Neuron (in vitro differentiated cells): ENCODE data around the gene OSBP2.
"Not testable (repeated sequence)": the region's sequence is repeated elsewhere in the genome, so short reads cannot be mapped to it uniquely, and the experiment has no call there.

Source experiments
- H2AFZ ChIP-seq: one replicate; pipeline ENCODE4 v1.6.1; 2013; ENCODE audit warnings: low read depth, mild to moderate bottlenecking, inconsistent platforms, low read length, moderate library complexity
- H3K27me3 ChIP-seq: one replicate; pipeline ENCODE4 v1.6.1; 2013; ENCODE audit warnings: low read length; ENCODE audit not compliant: insufficient read depth
- H3K36me3 ChIP-seq: one replicate; pipeline ENCODE4 v1.6.1; 2013; ENCODE audit warnings: low read length; ENCODE audit not compliant: insufficient read depth
- H3K4me1 ChIP-seq: one replicate; pipeline ENCODE4 v1.6.1; 2013; ENCODE audit warnings: low read length; ENCODE audit not compliant: insufficient read depth
- H3K4me3 ChIP-seq: 2 replicates; pipeline ENCODE4 v1.5.1; 2013; ENCODE audit warnings: mild to moderate bottlenecking, low read length, moderate library complexity
- H3K9me3 ChIP-seq: one replicate; pipeline ENCODE4 v1.6.1; 2013; ENCODE audit warnings: low read length

The OSBP2 gene

GRCh38 chr22:30667107-30667493 lies 27.6 kb upstream of the OSBP2 start:
- Histone ChIP-seq H3K36me3 (no peaks in the 10 kb centered on the region), H2AFZ (peak overlapping the region; percentile 86), H3K4me1 (peaks cover 13% of the 10 kb centered on the region), H3K9me3 (no peaks in the 10 kb centered on the region), H3K4me3 (peak overlapping the region; percentile 72), H3K27me3 (peaks cover 4% of the 10 kb centered on the region)

- Histone ChIP-seq H3K4me1 (peaks cover 13% of the 10 kb centered on the region), H2AFZ (peak within 1 kb of the TSS; percentile 86)
Observed at GRCh38 chr22:30667494-30668385, 26.9 kb upstream of the OSBP2 start, which contains the start of gene DUSP18. DUSP18 (minus strand) TSS chr22:30667875; CDS start chr22:30664003, 3,872 bp downstream.

GRCh38 chr22:30668386-30668710 lies 26.3 kb upstream of the OSBP2 start:
- peaks cover 13% of the 10 kb centered on the region for H3K4me1 ChIP-seq
- H3K27me3 ChIP-seq = peaks cover 8% of the 10 kb centered on the region
- no peaks in the 10 kb centered on the region for H3K36me3 ChIP-seq
- peak overlapping the region; percentile 86 for H2AFZ ChIP-seq
- peak overlapping the region; percentile 72 for H3K4me3 ChIP-seq
- no peaks in the 10 kb centered on the region for H3K9me3 ChIP-seq

More at GRCh38 chr22:30667494-30668385, 26.9 kb upstream of the OSBP2 start, which contains the start of gene DUSP18:
- H3K9me3 ChIP-seq = no peaks in the 10 kb centered on the region
- H3K4me3 ChIP-seq = peak within 1 kb of the TSS; percentile 72
- H3K36me3 ChIP-seq = no peaks in the 10 kb centered on the region
- peaks cover 4% of the 10 kb centered on the region for H3K27me3 ChIP-seq

- peaks cover 14% of the 10 kb centered on the region for H3K27me3 ChIP-seq
- no peak overlapping the region for H3K4me3 ChIP-seq
- H2AFZ ChIP-seq = no peak overlapping the region
- H3K36me3 ChIP-seq = no peaks in the 10 kb centered on the region
- peaks cover 13% of the 10 kb centered on the region for H3K4me1 ChIP-seq
- H3K9me3 ChIP-seq = no peaks in the 10 kb centered on the region
Observed at GRCh38 chr22:30671071-30671470, 23.6 kb upstream of the OSBP2 start.

GRCh38 chr22:30673136-30673535 lies 21.5 kb upstream of the OSBP2 start:
- no peaks in the 10 kb centered on the region for H3K36me3 ChIP-seq
- no peak overlapping the region for H3K4me3 ChIP-seq
- H3K27me3 ChIP-seq = peaks cover 22% of the 10 kb centered on the region
- no peaks in the 10 kb centered on the region for H3K9me3 ChIP-seq
- peaks cover 7% of the 10 kb centered on the region for H3K4me1 ChIP-seq
- H2AFZ ChIP-seq = no peak overlapping the region

GRCh38 chr22:30674482-30674881 lies 20.2 kb upstream of the OSBP2 start:
- Histone ChIP-seq H3K4me1 (peaks cover 13% of the 10 kb centered on the region), H2AFZ (no peak overlapping the region), H3K9me3 (no peaks in the 10 kb centered on the region), H3K36me3 (no peaks in the 10 kb centered on the region), H3K27me3 (peaks cover 19% of the 10 kb centered on the region), H3K4me3 (no peak overlapping the region)

GRCh38 chr22:30675436-30675835 lies 19.2 kb upstream of the OSBP2 start:
- H2AFZ ChIP-seq = no peak overlapping the region
- H3K27me3 ChIP-seq = peaks cover 19% of the 10 kb centered on the region
- H3K9me3 ChIP-seq = no peaks in the 10 kb centered on the region

GRCh38 chr22:30676565-30676964 lies 18.1 kb upstream of the OSBP2 start:
- H2AFZ ChIP-seq, H3K36me3 ChIP-seq, H3K9me3 ChIP-seq, H3K4me3 ChIP-seq: not testable (repeated sequence)
- peaks cover 17% of the 10 kb centered on the region for H3K4me1 ChIP-seq
- peaks cover 19% of the 10 kb centered on the region for H3K27me3 ChIP-seq

More at GRCh38 chr22:30675436-30675835, 19.2 kb upstream of the OSBP2 start:
- Histone ChIP-seq H3K4me1 (peaks cover 17% of the 10 kb centered on the region), H3K4me3 (no peak overlapping the region), H3K36me3 (no peaks in the 10 kb centered on the region)

GRCh38 chr22:30679895-30680690 lies 14.6 kb upstream of the OSBP2 start:
- Histone ChIP-seq H3K27me3 (peaks cover 15% of the 10 kb centered on the region), H3K4me1 (peaks cover 17% of the 10 kb centered on the region)
- H3K4me3 ChIP-seq, H3K36me3 ChIP-seq, H3K9me3 ChIP-seq, H2AFZ ChIP-seq: not testable (repeated sequence)

- H3K9me3 ChIP-seq = no peaks in the 10 kb centered on the region
- H2AFZ ChIP-seq = no peak overlapping the region
- H3K4me1 ChIP-seq = peaks cover 17% of the 10 kb centered on the region
- H3K36me3 ChIP-seq = no peaks in the 10 kb centered on the region
- H3K4me3 ChIP-seq = no peak overlapping the region
- peaks cover 11% of the 10 kb centered on the region for H3K27me3 ChIP-seq
Observed at GRCh38 chr22:30680991-30681770, 13.5 kb upstream of the OSBP2 start.

GRCh38 chr22:30681831-30682230 lies 12.8 kb upstream of the OSBP2 start:
- H3K4me1 ChIP-seq = peaks cover 17% of the 10 kb centered on the region
- no peak overlapping the region for H2AFZ ChIP-seq
- H3K9me3 ChIP-seq = no peaks in the 10 kb centered on the region
- peaks cover 10% of the 10 kb centered on the region for H3K27me3 ChIP-seq
- no peak overlapping the region for H3K4me3 ChIP-seq
- no peaks in the 10 kb centered on the region for H3K36me3 ChIP-seq

GRCh38 chr22:30685178-30685577 lies 9.5 kb upstream of the OSBP2 start:
- Histone ChIP-seq H3K4me3 (no peak overlapping the region), H3K36me3 (no peaks in the 10 kb centered on the region), H3K4me1 (no peaks in the 10 kb centered on the region), H3K9me3 (no peaks in the 10 kb centered on the region), H3K27me3 (peaks cover 3% of the 10 kb centered on the region), H2AFZ (no peak overlapping the region)
